Measurements from ENCODE around the gene DSP.

DNA sequence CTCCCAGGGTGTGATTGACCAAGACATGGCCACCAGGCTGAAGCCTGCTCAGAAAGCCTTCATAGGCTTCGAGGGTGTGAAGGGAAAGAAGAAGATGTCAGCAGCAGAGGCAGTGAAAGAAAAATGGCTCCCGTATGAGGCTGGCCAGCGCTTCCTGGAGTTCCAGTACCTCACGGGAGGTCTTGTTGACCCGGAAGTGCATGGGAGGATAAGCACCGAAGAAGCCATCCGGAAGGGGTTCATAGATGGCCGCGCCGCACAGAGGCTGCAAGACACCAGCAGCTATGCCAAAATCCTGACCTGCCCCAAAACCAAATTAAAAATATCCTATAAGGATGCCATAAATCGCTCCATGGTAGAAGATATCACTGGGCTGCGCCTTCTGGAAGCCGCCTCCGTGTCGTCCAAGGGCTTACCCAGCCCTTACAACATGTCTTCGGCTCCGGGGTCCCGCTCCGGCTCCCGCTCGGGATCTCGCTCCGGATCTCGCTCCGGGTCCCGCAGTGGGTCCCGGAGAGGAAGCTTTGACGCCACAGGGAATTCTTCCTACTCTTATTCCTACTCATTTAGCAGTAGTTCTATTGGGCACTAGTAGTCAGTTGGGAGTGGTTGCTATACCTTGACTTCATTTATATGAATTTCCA lies 43.9 kb downstream of the DSP start:
- no peak for TF ChIP-seq EZH2phosphoT487 (IDR thresholded peaks at IDR 0.05; ENCODE audit: low read length)
- TF ChIP-seq, protein P1, sequence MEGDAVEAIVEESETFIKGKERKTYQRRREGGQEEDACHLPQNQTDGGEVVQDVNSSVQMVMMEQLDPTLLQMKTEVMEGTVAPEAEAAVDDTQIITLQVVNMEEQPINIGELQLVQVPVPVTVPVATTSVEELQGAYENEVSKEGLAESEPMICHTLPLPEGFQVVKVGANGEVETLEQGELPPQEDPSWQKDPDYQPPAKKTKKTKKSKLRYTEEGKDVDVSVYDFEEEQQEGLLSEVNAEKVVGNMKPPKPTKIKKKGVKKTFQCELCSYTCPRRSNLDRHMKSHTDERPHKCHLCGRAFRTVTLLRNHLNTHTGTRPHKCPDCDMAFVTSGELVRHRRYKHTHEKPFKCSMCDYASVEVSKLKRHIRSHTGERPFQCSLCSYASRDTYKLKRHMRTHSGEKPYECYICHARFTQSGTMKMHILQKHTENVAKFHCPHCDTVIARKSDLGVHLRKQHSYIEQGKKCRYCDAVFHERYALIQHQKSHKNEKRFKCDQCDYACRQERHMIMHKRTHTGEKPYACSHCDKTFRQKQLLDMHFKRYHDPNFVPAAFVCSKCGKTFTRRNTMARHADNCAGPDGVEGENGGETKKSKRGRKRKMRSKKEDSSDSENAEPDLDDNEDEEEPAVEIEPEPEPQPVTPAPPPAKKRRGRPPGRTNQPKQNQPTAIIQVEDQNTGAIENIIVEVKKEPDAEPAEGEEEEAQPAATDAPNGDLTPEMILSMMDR (IDR thresholded peaks at IDR 0.05; ENCODE audit: low read length): no peak

All from MM.1S (cell line).